Frontal cortex (tissue), 4 donors: ENCODE data around the gene ERP29. TPM values are rescaled to one million over a fixed set of nuclear protein-coding genes. Genes with fewer than 3 reads are reported as not detected.
A peak's percentile ranks its signal among the peaks of the same experiment; 100 is the strongest.
"Not testable (repeated sequence)": the region's sequence is repeated elsewhere in the genome, so short reads cannot be mapped to it uniquely, and the experiment has no call there.

Source experiments
- DNase-seq, 2 donors: peaks; one replicate each; pipeline ENCODE4 v3.0.0; 2012; ENCODE audit warnings: low spot score in 2 of 2
- FAIRE-seq: peaks from 2 replicates; lab custom pipeline; 2012; peaks lifted over from hg19 to GRCh38; lab: Jason Lieb, UNC
- total RNA-seq: library from RNA; depleted of rRNA; stranded (reverse); fragments of >200 nt; gene quantifications from one replicate; pipeline ENCODE4 v1.2.3, GENCODE V29; 2014
- donor health status: control.
- donor health status: control.
- donor health status: control.

The ERP29 gene
- total RNA-seq, 1 donor from 2014 or later: 40.4 TPM

DNA sequence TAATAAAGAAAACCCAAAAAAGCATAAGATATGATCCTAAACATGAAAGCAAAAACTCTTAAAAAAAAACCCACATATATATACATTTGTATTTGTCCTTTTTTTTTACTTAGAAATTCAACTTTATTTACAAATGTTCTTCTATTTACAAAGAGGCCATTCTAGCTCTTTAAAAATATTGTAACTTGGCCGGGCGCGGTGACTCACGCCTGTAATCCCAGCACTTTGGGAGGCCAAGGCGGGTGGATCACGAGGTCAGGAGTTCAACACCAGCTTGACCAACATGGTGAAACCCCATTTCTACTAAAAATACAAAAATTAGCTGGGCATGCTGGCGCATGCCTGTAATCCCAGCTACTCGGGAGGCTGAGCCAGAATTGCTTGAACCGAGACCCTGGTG lies 14.1 kb upstream of the ERP29 start:
- not testable (repeated sequence) for FAIRE-seq, DNase-seq

DNA sequence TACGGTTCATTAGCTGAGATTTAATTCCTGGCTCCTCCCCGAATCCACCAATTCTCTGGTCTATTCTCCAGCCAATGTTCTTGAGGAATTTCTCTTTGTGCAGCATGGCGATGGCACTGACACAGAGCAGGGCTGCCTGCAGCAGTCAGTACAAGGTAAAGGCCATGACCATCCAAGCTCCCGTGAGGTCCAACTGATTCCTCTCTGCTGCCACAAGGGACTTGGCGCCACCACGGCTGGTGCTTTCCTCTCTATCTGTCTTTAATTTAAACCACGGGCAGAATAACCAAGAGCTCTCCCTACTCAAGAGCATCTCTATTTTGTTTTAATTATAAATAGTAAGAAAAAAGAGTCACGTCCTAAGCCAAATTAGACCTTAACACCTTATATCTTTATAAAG lies 12.4 kb upstream of the ERP29 start:
- FAIRE-seq: no peak

GRCh38 chr12:112001576-112001975 lies 11.7 kb upstream of the ERP29 start:
- no peak for DNase-seq
- no peak for FAIRE-seq

More for the DNA sequence above, 12.4 kb upstream of the ERP29 start:
- no peak for DNase-seq

DNA sequence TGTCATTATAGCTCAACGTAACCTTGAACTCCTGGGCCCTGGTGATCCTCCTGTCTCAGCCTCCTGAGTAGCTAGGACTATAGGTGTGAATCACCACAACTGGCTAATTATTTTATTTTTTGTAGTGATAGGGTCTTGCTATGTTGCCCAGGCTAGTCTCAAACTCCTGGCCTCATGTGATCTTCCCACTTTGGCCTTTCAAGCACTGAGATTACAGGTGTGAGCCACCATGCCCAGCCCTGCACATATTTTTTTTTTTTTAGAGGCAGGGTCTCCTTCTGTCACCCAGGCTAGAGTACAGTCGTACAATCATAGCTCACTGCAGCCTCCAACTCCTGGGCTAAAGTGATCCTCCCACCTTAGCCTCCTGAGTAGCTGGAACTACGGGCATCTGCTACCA lies 9.2 kb upstream of the ERP29 start:
- FAIRE-seq: no peak

GRCh38 chr12:112005419-112006395 lies 7.5 kb upstream of the ERP29 start:
- FAIRE-seq (no peak), DNase-seq (no peak)

More for the DNA sequence above, 9.2 kb upstream of the ERP29 start:
- DNase-seq: no peak

- DNase-seq (no peak), FAIRE-seq (no peak)
Observed at GRCh38 chr12:112007945-112008344, 5.3 kb upstream of the ERP29 start.

DNA sequence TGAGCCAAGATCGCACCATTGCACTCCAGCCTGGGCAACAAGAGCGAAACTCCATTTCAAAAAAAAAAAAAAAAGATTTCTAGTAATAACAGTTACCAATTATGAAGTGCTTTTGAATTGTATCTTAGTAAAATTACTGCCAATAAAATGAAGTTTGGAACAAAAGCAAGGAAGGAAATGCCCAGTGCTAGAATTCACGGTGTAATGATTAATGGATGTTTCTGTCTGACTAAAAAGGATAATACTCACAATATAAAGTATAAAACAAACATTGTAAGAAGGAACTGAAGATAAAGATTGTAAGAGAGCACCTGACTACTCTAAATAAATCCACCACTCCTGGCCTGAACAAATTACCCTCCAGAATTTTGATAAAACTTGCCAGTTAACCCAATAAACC lies 4.3 kb upstream of the ERP29 start:
- no peak for FAIRE-seq

DNA sequence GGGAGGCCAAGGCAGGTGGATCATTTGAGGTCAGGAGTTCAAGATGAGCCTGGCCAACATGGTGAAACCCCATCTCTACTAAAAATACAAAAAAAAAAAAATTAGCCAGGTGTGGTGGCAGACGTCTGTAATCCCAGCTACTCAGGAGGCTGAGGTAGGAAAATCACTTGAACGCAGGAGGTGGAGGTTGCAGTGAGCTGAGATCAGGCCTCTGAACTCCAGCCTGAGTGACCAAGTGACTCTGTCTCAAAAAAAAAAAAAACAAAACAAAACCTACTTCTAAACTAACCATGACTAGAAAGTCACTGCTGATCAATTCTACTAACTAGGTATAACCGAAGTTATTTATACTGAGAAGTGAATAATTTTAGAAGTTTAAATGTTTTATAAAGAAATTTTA lies 3.6 kb upstream of the ERP29 start:
- not testable (repeated sequence) for DNase-seq, FAIRE-seq

More for the DNA sequence above, 4.3 kb upstream of the ERP29 start:
- DNase-seq: no peak

GRCh38 chr12:112010415-112011344 lies 2.5 kb upstream of the ERP29 start:
- DNase-seq: no peak
- no peak for FAIRE-seq

- no peak for DNase-seq
- FAIRE-seq: no peak
Observed at GRCh38 chr12:112011685-112012084, 1.5 kb upstream of the ERP29 start.

GRCh38 chr12:112013601-112014402 lies 576 bp downstream of the ERP29 start:
- FAIRE-seq (no peak), DNase-seq (peak; percentile 22 to 44)

DNA sequence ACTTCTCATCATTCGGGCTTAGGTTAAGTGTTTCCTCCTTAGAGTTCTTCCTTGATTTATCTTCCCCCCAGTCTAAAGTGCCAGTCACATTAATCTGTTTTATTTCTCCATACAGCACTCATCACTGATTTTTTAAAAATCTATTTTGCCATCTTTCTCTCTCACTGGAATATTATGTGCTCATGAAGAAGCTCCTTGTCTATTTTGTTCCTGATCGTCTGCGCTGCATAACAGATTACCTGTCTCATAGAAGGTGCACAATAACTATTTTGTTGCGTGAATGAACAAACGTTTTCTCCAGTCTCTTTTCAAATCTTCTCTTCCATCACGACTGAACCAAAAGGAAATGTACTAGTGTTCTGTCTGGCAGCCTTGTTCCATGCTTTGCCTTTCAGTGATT lies 2.7 kb downstream of the ERP29 start:
- FAIRE-seq: no peak
- DNase-seq: no peak

DNA sequence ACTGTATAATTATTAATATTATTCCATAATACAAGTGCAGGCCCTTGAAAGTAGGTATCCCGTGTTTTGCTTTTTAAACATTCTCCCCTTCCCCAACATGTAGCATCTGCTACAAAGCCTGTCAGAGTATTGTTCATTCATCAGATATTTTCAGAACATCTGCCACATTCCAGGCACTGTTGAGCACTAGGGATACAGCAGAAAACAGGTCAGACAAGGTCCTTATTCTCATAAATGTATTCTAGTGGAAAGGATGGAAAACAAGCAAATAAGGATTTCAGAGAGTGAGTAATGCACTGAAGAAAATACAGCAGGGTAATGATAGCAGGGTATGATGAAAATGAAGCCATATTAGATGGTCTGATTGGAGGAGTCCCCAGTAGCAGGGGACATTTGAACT lies 3.8 kb downstream of the ERP29 start:
- DNase-seq (no peak), FAIRE-seq (no peak)

- DNase-seq (no peak), FAIRE-seq (no peak)
Observed at GRCh38 chr12:112018571-112019237, 5.5 kb downstream of the ERP29 start.

DNA sequence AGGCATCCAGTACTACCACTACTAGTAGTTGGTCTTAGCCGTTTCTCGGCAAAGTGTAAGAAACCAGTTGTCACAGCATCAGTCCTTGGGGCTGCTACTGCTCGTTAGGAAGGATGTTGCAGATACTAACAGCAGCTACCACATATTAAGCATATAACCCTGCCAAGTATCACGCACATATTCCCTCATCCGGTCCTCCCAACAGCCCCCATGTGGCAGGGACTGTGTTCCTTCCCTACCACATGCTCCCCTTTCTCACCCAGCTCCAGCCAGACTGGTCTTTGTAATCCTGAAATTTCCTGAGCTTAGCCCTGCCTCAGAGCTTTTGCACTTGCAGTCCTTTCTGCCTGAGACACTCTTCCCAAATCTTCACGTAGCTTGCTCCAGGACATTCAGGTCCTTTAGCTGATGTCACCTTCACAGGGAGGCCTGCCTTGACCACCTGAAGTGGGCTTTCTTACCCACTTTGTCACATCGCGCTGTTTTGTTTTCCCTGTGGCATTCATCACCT lies 7.8 kb downstream of the ERP29 start:
- FAIRE-seq (no peak), DNase-seq (no peak)

DNA sequence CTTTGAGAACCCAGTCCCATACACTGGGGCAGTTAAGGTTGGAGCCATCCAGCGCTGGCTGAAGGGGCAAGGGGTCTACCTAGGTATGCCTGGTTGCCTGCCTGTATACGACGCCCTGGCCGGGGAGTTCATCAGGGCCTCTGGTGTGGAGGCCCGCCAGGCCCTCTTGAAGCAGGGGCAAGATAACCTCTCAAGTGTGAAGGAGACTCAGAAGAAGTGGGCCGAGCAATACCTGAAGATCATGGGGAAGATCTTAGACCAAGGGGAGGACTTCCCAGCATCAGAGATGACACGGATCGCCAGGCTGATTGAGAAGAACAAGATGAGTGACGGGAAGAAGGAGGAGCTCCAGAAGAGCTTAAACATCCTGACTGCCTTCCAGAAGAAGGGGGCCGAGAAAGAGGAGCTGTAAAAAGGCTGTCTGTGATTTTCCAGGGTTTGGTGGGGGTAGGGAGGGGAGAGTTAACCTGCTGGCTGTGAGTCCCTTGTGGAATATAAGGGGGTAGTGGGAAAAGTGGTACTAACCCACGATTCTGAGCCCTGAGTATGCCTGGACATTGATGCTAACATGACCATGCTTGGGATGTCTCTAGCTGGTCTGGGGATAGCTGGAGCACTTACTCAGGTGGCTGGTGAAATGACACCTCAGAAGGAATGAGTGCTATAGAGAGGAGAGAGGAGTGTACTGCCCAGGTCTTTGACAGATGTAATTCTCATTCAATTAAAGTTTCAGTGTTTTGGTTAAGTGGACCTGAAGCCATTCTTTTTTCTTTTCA lies 9.2 kb downstream of the ERP29 start:
- FAIRE-seq (no peak), DNase-seq (no peak)

DNA sequence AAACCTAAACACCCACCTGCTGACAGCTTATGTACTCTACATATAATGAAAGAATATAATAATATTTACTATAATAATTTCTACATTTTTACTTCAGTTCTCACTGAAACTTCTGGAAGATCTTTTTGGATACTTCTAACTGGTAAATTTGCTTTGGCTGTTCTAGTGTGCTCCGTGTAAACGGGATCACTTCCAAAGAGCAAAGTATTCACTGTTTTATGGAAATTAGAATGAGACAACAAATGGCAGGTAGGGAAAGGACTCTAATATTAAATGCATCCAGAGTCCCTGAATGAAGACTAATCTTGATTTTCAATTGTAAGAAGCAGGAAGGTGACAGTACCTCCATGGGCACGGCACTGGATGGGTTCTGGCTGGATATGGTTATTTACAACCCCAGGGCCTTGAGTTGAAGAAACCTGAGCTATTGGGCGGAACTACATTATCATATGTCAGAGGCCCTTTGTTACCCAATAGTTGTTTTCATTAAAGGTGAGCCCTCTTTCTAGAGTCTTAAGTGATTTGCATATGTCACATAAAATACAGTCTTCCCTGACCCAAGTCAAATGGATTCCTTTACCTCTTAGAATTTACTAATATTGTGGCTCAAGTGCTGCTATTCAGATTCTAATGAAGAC lies 10.7 kb downstream of the ERP29 start:
- FAIRE-seq (no peak), DNase-seq (no peak)
